Stimulated activated CD4-positive, alpha-beta T cell treated with anti-CD3 and anti-CD28 coated beads, Interleukin-1b, Interleukin-23, amount 100 ng/mL, for 1 hour (primary cell): ENCODE measurements around the gene TPRN.

Source experiments
- DNase-seq, 2 donors: peaks; one replicate each; pipeline ENCODE4 v3.0.0-alpha.2; 2020; ENCODE audit warnings: low read depth in 2 of 2

The TPRN gene

GRCh38 chr9:137212520-137212919 is 12.0 kb upstream of the TPRN start:
- no peak for DNase-seq

GRCh38 chr9:137211532-137211931 is 11.0 kb upstream of the TPRN start:
- no peak for DNase-seq

GRCh38 chr9:137206602-137207001 is 6.1 kb upstream of the TPRN start:
- no peak for DNase-seq

GRCh38 chr9:137205126-137206069 is 4.9 kb upstream of the TPRN start, which contains the start of the genes NDOR1 and TMEM203:
Gene NDOR1, plus strand, starts transcription at chr9:137205700. Its CDS starts 78 bp downstream, at chr9:137205778.
Gene TMEM203, minus strand, starts transcription at chr9:137205648. Its CDS starts 234 bp downstream, at chr9:137205414.
- peak; percentile 78 to 90 for DNase-seq

- DNase-seq, result no peak
Measured at GRCh38 chr9:137204731-137205125, 4.2 kb upstream of the TPRN start.

- DNase-seq, result no peak
Measured at GRCh38 chr9:137202966-137203365, 2.4 kb upstream of the TPRN start.

- DNase-seq, result no peak
Measured at GRCh38 chr9:137201205-137201868, 796 bp upstream of the TPRN start.

- no peak for DNase-seq
Measured at GRCh38 chr9:137199411-137200121, 975 bp downstream of the TPRN start.

GRCh38 chr9:137198902-137199283 is 1.6 kb downstream of the TPRN start:
- DNase-seq, result no peak

GRCh38 chr9:137198051-137198901 is 2.3 kb downstream of the TPRN start:
- DNase-seq, result no peak

- DNase-seq, result no peak
Measured at GRCh38 chr9:137195525-137196220, 4.9 kb downstream of the TPRN start.

GRCh38 chr9:137194909-137195308 is 5.6 kb downstream of the TPRN start:
- no peak for DNase-seq

- DNase-seq, result no peak
Measured at GRCh38 chr9:137194388-137194787, 6.2 kb downstream of the TPRN start.

GRCh38 chr9:137193771-137194170 is 6.8 kb downstream of the TPRN start:
- DNase-seq, result no peak

GRCh38 chr9:137192859-137193258 is 7.7 kb downstream of the TPRN start:
- no peak for DNase-seq

GRCh38 chr9:137192448-137192780 is 8.1 kb downstream of the TPRN start:
- DNase-seq, result no peak

- no peak for DNase-seq
Measured at GRCh38 chr9:137191691-137192447, 8.7 kb downstream of the TPRN start.

- no peak for DNase-seq
Measured at GRCh38 chr9:137191245-137191644, 9.3 kb downstream of the TPRN start.

GRCh38 chr9:137190315-137190856 is 10.2 kb downstream of the TPRN start:
- DNase-seq, result no peak
